Activated T-helper 17 cell treated with anti-CD3 and anti-CD28 coated beads, Interleukin-2, amount 50 U/mL, for 72 hours (primary cell): ENCODE data around the gene LPAR1. TPM values are rescaled to one million over a fixed set of nuclear protein-coding genes. Genes with fewer than 3 reads are reported as not detected.

Source experiments
- ATAC-seq: fragments of 150-1000 bp; cut with Tn5 transposase; replicated peaks from 2 replicates; pipeline ENCODE4 v1.10.0; 2021; ENCODE audit warnings: mild to moderate bottlenecking, moderate library complexity
- H3K27ac Mint-ChIP-seq: one replicate; pipeline ENCODE4 v1.8.0; 2022; ENCODE audit warnings: mixed read lengths
- H3K27me3 Mint-ChIP-seq: one replicate; pipeline ENCODE4 v1.8.0; 2022; ENCODE audit warnings: mixed read lengths
- H3K36me3 Mint-ChIP-seq: one replicate; pipeline ENCODE4 v1.8.0; 2022; ENCODE audit warnings: low read depth, mild to moderate bottlenecking, mixed read lengths
- H3K4me1 Mint-ChIP-seq: one replicate; pipeline ENCODE4 v1.8.0; 2022; ENCODE audit warnings: mixed read lengths
- H3K4me3 Mint-ChIP-seq: one replicate; pipeline ENCODE4 v1.8.0; 2022; ENCODE audit warnings: mild to moderate bottlenecking, mixed read lengths
- H3K9me3 Mint-ChIP-seq: one replicate; pipeline ENCODE4 v1.8.0; 2022; ENCODE audit warnings: mixed read lengths
- total RNA-seq, 2 donors: library from RNA; stranded (reverse); gene quantifications; one replicate each; pipeline ENCODE4 v1.2.3, GENCODE V29; 2022

The LPAR1 gene
- total RNA-seq, 2 donors from 2014 or later, result not detected

GRCh38 chr9:111030492-111030891 is 7.8 kb downstream of the LPAR1 start:
- Mint-ChIP-seq H3K27ac (no peak overlapping the region), H3K27me3 (peaks cover 13% of the 10 kb centered on the region), H3K9me3 (no peaks in the 10 kb centered on the region), H3K36me3 (no peaks in the 10 kb centered on the region), H3K4me1 (no peaks in the 10 kb centered on the region), H3K4me3 (no peak overlapping the region)
- ATAC-seq, result no peak

- no peak overlapping the region for H3K4me3 Mint-ChIP-seq
- H3K36me3 Mint-ChIP-seq, result no peaks in the 10 kb centered on the region
- no peak overlapping the region for H3K27ac Mint-ChIP-seq
- peaks cover 5% of the 10 kb centered on the region for H3K27me3 Mint-ChIP-seq
- ATAC-seq, result no peak
- no peaks in the 10 kb centered on the region for H3K4me1 Mint-ChIP-seq
- H3K9me3 Mint-ChIP-seq, result no peaks in the 10 kb centered on the region
These were observed 9.0 kb downstream of the LPAR1 start for GRCh38 chr9:111029260-111029659.

GRCh38 chr9:111027798-111028197 is 10.5 kb downstream of the LPAR1 start:
- Mint-ChIP-seq H3K36me3 (no peaks in the 10 kb centered on the region), H3K27me3 (peaks cover 5% of the 10 kb centered on the region), H3K27ac (no peak overlapping the region), H3K4me1 (no peaks in the 10 kb centered on the region), H3K4me3 (no peak overlapping the region), H3K9me3 (peaks cover 9% of the 10 kb centered on the region)
- no peak for ATAC-seq

- Mint-ChIP-seq H3K36me3 (no peaks in the 10 kb centered on the region), H3K4me1 (no peaks in the 10 kb centered on the region), H3K9me3 (peaks cover 9% of the 10 kb centered on the region), H3K4me3 (no peak overlapping the region), H3K27me3 (no peaks in the 10 kb centered on the region), H3K27ac (no peak overlapping the region)
- no peak for ATAC-seq
These were observed 15.1 kb downstream of the LPAR1 start for GRCh38 chr9:111023128-111023527.

GRCh38 chr9:111020594-111020993 is 17.7 kb downstream of the LPAR1 start:
- Mint-ChIP-seq H3K4me1 (no peaks in the 10 kb centered on the region), H3K27ac (no peak overlapping the region), H3K27me3 (no peaks in the 10 kb centered on the region), H3K4me3 (no peak overlapping the region), H3K9me3 (peaks cover 9% of the 10 kb centered on the region), H3K36me3 (no peaks in the 10 kb centered on the region)
- ATAC-seq, result no peak

GRCh38 chr9:111016426-111017045 is 21.7 kb downstream of the LPAR1 start:
- H3K36me3 Mint-ChIP-seq, result no peaks in the 10 kb centered on the region
- H3K4me1 Mint-ChIP-seq, result no peaks in the 10 kb centered on the region
- no peak overlapping the region for H3K27ac Mint-ChIP-seq
- no peaks in the 10 kb centered on the region for H3K27me3 Mint-ChIP-seq
- peaks cover 5% of the 10 kb centered on the region for H3K9me3 Mint-ChIP-seq
- ATAC-seq, result no peak
- no peak overlapping the region for H3K4me3 Mint-ChIP-seq

GRCh38 chr9:111016016-111016415 is 22.3 kb downstream of the LPAR1 start:
- Mint-ChIP-seq H3K27ac (no peak overlapping the region), H3K9me3 (peaks cover 8% of the 10 kb centered on the region), H3K4me3 (no peak overlapping the region), H3K4me1 (no peaks in the 10 kb centered on the region), H3K36me3 (no peaks in the 10 kb centered on the region), H3K27me3 (no peaks in the 10 kb centered on the region)
- ATAC-seq, result no peak

GRCh38 chr9:111013707-111014106 is 24.6 kb downstream of the LPAR1 start:
- Mint-ChIP-seq H3K4me3 (no peak overlapping the region), H3K27ac (no peak overlapping the region)

GRCh38 chr9:111013250-111013649 is 25.0 kb downstream of the LPAR1 start:
- no peak for ATAC-seq
- no peak overlapping the region for H3K27ac Mint-ChIP-seq
- H3K4me3 Mint-ChIP-seq, result no peak overlapping the region
- no peaks in the 10 kb centered on the region for H3K36me3 Mint-ChIP-seq
- no peaks in the 10 kb centered on the region for H3K4me1 Mint-ChIP-seq
- H3K27me3 Mint-ChIP-seq, result no peaks in the 10 kb centered on the region
- H3K9me3 Mint-ChIP-seq, result peaks cover 8% of the 10 kb centered on the region

More at GRCh38 chr9:111013707-111014106, 24.6 kb downstream of the LPAR1 start:
- peaks cover 8% of the 10 kb centered on the region for H3K9me3 Mint-ChIP-seq
- no peaks in the 10 kb centered on the region for H3K4me1 Mint-ChIP-seq
- H3K27me3 Mint-ChIP-seq, result no peaks in the 10 kb centered on the region
- no peak for ATAC-seq
- no peaks in the 10 kb centered on the region for H3K36me3 Mint-ChIP-seq

GRCh38 chr9:111008158-111009075 is 29.9 kb downstream of the LPAR1 start:
- H3K27ac Mint-ChIP-seq, result no peak overlapping the region
- no peaks in the 10 kb centered on the region for H3K36me3 Mint-ChIP-seq
- H3K4me3 Mint-ChIP-seq, result no peak overlapping the region
- no peaks in the 10 kb centered on the region for H3K27me3 Mint-ChIP-seq
- no peaks in the 10 kb centered on the region for H3K4me1 Mint-ChIP-seq
- peaks cover 11% of the 10 kb centered on the region for H3K9me3 Mint-ChIP-seq
- ATAC-seq, result no peak

- H3K4me1 Mint-ChIP-seq, result no peaks in the 10 kb centered on the region
These were observed 32.4 kb downstream of the LPAR1 start for GRCh38 chr9:111005746-111006470.

GRCh38 chr9:111004936-111005335 is 33.3 kb downstream of the LPAR1 start:
- H3K4me3 Mint-ChIP-seq, result no peak overlapping the region
- ATAC-seq, result no peak
- H3K27me3 Mint-ChIP-seq, result no peaks in the 10 kb centered on the region
- H3K9me3 Mint-ChIP-seq, result peaks cover 3% of the 10 kb centered on the region
- H3K27ac Mint-ChIP-seq, result no peak overlapping the region
- no peaks in the 10 kb centered on the region for H3K36me3 Mint-ChIP-seq
- H3K4me1 Mint-ChIP-seq, result no peaks in the 10 kb centered on the region

More at GRCh38 chr9:111005746-111006470, 32.4 kb downstream of the LPAR1 start:
- Mint-ChIP-seq H3K4me3 (no peak overlapping the region), H3K27ac (no peak overlapping the region), H3K27me3 (no peaks in the 10 kb centered on the region), H3K9me3 (peaks cover 3% of the 10 kb centered on the region), H3K36me3 (no peaks in the 10 kb centered on the region)
- no peak for ATAC-seq

GRCh38 chr9:111003182-111003581 is 35.1 kb downstream of the LPAR1 start:
- no peaks in the 10 kb centered on the region for H3K4me1 Mint-ChIP-seq
- ATAC-seq, result no peak
- H3K27ac Mint-ChIP-seq, result no peak overlapping the region
- H3K4me3 Mint-ChIP-seq, result no peak overlapping the region
- no peaks in the 10 kb centered on the region for H3K36me3 Mint-ChIP-seq
- H3K9me3 Mint-ChIP-seq, result peaks cover 3% of the 10 kb centered on the region
- no peaks in the 10 kb centered on the region for H3K27me3 Mint-ChIP-seq

- H3K27me3 Mint-ChIP-seq, result no peaks in the 10 kb centered on the region
- peaks cover 3% of the 10 kb centered on the region for H3K9me3 Mint-ChIP-seq
- no peaks in the 10 kb centered on the region for H3K36me3 Mint-ChIP-seq
- H3K4me3 Mint-ChIP-seq, result no peak overlapping the region
- H3K27ac Mint-ChIP-seq, result no peak overlapping the region
- no peak for ATAC-seq
- no peaks in the 10 kb centered on the region for H3K4me1 Mint-ChIP-seq
These were observed 36.7 kb downstream of the LPAR1 start for GRCh38 chr9:111001526-111001925.
